ENCODE data around the gene EID1.

EID1 gene

DNA sequence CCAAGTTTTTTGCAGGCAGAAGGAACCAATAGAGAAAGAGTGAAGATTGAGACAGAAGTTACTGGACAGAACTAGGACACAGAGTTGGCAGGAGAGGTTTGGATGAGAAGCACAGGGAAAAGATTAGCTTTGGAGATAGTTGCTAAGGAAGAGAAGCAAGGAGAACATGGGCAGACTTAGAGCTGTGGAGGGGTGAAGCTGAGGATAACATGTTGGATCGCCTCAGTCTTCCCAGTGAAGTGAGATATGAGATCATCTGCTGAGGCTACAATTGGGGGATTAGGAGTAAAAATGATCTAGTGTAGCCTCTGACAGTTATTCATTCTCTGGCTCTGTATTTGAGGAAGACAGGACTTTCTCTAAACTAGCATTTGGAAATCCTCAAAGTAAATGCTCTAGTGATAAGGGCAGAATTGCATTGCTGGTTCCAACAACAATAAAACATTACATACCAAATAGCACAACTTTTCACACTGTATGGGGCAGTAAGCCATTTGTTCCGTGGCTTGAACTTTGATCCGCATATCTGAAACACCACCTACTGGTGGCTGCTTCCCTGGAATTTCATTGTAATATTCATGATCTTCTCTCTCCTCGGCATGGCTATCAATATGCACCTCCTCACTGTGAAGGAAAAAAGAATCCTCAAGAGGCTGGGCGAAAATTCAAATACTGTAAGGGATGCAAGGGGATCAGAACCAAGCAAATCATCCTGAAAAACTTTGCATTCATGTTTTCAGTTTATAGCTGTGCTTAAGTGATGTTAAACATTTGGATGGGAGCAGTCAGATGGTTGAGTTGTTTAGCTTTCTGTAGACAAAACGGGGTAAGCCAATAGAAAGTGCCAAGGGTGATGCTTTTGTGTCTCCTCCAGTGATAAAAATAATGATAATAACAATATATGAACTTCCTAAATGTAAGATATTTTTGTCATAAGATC is 22.2 kb upstream of the EID1 start:
- no peak overlapping the region for H3K4me3 ChIP-seq (ENCODE audit: low read length)
- peaks cover 36% of the 10 kb centered on the region for H3K4me1 ChIP-seq (ENCODE audit: control insufficient read depth, insufficient read depth, low read length)
- no peaks in the 10 kb centered on the region for H3K27me3 ChIP-seq (ENCODE audit: control insufficient read depth, insufficient read depth, low read length)
- no peaks in the 10 kb centered on the region for H3K9me3 ChIP-seq (replicated peaks; ENCODE audit: low read length)
- H3K36me3 ChIP-seq (ENCODE audit: insufficient read depth, low read length) = no peaks in the 10 kb centered on the region
- H3K9ac ChIP-seq (ENCODE audit: low read depth, low read length) = no peak overlapping the region
- peak overlapping the region; percentile 23 for H3K4me2 ChIP-seq (ENCODE audit: low read length)

DNA sequence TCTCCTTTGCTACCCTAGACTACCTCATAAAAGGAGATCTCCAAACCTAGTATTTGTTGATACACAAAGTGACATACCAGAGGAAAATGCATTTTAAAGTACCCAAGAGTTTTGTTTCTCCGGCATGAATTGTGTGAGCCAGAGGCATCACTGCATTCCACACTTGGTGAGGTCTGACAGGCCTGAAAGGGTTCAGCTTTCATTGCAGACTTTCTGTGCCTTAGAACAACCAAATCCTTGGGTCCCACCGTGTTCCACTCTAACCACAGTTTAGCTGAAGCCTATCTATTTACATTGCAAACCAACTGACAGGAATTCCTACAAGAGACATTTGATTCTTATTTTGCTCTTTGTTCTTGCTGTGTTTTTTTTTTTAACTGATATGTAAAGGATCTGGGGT is 21.0 kb upstream of the EID1 start:
- H3K36me3 ChIP-seq (ENCODE audit: insufficient read depth, low read length) = no peaks in the 10 kb centered on the region
- peaks cover 36% of the 10 kb centered on the region for H3K4me1 ChIP-seq (ENCODE audit: control insufficient read depth, insufficient read depth, low read length)
- no peak overlapping the region for H3K9ac ChIP-seq (ENCODE audit: low read depth, low read length)
- no peak overlapping the region for H3K4me3 ChIP-seq (ENCODE audit: low read length)
- H3K27me3 ChIP-seq (ENCODE audit: control insufficient read depth, insufficient read depth, low read length) = no peaks in the 10 kb centered on the region
- no peak overlapping the region for H3K4me2 ChIP-seq (ENCODE audit: low read length)
- H3K9me3 ChIP-seq (replicated peaks; ENCODE audit: low read length) = no peaks in the 10 kb centered on the region

DNA sequence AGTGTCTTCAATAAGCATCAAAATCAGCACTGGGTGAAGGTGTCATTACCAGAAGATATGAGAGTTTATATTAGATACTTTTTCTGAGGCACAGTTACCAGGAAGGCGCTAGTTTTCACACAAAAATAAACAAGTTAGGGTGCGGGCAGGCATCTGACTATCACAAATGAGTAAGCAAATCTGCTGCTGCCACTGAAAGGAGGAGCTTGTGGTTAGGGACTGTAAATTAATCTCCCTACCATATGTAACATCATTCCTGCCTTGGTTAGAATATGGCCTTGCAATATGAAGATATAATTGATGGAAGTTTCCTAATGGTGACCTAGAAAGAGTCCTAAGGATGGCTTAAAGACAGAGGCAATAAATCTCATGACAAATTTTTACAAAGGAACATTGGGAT is 19.5 kb upstream of the EID1 start:
- H3K27me3 ChIP-seq (ENCODE audit: control insufficient read depth, insufficient read depth, low read length) = no peaks in the 10 kb centered on the region
- H3K4me1 ChIP-seq (ENCODE audit: control insufficient read depth, insufficient read depth, low read length) = peaks cover 36% of the 10 kb centered on the region
- H3K4me3 ChIP-seq (ENCODE audit: low read length) = no peak overlapping the region
- H3K9ac ChIP-seq (ENCODE audit: low read depth, low read length) = no peak overlapping the region
- H3K9me3 ChIP-seq (replicated peaks; ENCODE audit: low read length) = no peaks in the 10 kb centered on the region
- peak overlapping the region; percentile 5 for H3K4me2 ChIP-seq (ENCODE audit: low read length)
- H3K36me3 ChIP-seq (ENCODE audit: insufficient read depth, low read length) = no peaks in the 10 kb centered on the region

DNA sequence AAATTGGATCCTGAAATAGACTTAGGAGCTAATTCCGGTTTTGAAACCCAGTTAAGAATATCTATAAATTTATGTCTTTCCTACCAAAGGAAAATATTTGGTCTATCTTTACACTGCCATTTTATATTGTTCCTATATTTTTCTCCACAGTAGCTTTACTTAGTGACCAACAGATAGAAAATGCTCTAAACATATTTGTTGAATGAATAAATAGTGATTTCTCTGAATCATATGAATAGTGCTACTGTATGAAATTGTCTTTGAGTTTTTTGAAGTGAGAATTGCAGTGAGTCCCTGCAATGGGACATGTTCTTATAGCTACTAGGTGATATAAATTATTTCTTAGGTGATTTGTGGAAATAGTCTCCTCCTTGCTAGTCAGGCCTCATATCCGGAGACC is 18.5 kb upstream of the EID1 start:
- no peaks in the 10 kb centered on the region for H3K36me3 ChIP-seq (ENCODE audit: insufficient read depth, low read length)
- no peaks in the 10 kb centered on the region for H3K9me3 ChIP-seq (replicated peaks; ENCODE audit: low read length)
- H3K4me3 ChIP-seq (ENCODE audit: low read length) = no peak overlapping the region
- no peak overlapping the region for H3K9ac ChIP-seq (ENCODE audit: low read depth, low read length)
- H3K4me2 ChIP-seq (ENCODE audit: low read length) = no peak overlapping the region
- no peaks in the 10 kb centered on the region for H3K27me3 ChIP-seq (ENCODE audit: control insufficient read depth, insufficient read depth, low read length)
- H3K4me1 ChIP-seq (ENCODE audit: control insufficient read depth, insufficient read depth, low read length) = peaks cover 36% of the 10 kb centered on the region

DNA sequence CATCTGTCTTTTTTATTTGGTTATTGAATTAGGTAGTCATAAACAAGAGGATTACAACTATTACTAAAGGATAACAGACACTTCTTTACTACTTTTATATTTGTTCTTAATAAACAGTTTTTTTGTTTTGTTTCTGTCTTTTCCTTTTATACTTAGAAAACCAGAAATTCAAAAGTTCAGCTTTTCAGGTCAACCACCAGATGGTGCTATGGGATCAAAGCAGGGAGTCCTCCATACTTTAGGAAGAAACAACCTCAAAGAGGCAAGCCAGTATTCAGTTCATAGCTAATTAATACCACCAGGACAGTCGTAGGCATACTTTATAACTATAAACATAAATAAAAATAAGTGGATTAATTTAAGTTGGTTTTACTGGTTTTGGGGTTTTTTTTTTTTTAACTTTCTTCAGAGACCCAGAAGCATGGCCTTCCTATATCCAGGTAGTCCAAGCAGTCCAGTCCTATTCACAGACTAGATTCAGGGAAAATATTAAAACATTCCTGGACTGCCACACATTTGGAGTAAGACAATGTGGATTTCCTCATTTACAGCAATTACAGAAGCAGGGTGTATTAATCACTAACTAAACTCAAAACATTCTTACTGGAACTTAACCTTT is 16.0 kb upstream of the EID1 start:
- no peaks in the 10 kb centered on the region for H3K36me3 ChIP-seq (ENCODE audit: insufficient read depth, low read length)

DNA sequence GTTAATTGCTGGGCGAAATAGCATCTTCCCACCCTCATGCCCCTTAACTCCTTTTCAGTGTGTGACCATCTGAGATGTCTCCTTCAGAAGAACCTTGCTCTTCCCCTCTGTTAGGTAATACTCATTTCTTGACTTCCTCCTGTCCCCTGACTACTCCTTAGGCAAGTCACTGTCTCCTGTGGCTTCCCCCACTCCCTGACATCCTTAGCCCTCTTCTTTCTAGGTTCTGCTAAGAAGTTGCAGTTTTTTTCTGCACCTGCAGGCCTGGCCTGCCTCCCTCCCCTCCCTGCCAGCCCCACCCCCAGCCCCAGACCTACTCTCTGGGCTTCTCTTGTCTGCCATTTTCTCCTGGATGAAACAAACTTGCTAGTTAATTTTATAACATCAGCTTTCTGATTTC is 15.2 kb upstream of the EID1 start:
- H3K9ac ChIP-seq (ENCODE audit: low read depth, low read length) = no peak overlapping the region
- H3K9me3 ChIP-seq (replicated peaks; ENCODE audit: low read length) = no peaks in the 10 kb centered on the region

More for the DNA sequence above, 16.0 kb upstream of the EID1 start:
- no peak overlapping the region for H3K9ac ChIP-seq (ENCODE audit: low read depth, low read length)
- H3K9me3 ChIP-seq (replicated peaks; ENCODE audit: low read length) = no peaks in the 10 kb centered on the region
- no peak overlapping the region for H3K4me3 ChIP-seq (ENCODE audit: low read length)
- no peaks in the 10 kb centered on the region for H3K27me3 ChIP-seq (ENCODE audit: control insufficient read depth, insufficient read depth, low read length)
- no peak overlapping the region for H3K4me2 ChIP-seq (ENCODE audit: low read length)
- peaks cover 41% of the 10 kb centered on the region for H3K4me1 ChIP-seq (ENCODE audit: control insufficient read depth, insufficient read depth, low read length)

DNA sequence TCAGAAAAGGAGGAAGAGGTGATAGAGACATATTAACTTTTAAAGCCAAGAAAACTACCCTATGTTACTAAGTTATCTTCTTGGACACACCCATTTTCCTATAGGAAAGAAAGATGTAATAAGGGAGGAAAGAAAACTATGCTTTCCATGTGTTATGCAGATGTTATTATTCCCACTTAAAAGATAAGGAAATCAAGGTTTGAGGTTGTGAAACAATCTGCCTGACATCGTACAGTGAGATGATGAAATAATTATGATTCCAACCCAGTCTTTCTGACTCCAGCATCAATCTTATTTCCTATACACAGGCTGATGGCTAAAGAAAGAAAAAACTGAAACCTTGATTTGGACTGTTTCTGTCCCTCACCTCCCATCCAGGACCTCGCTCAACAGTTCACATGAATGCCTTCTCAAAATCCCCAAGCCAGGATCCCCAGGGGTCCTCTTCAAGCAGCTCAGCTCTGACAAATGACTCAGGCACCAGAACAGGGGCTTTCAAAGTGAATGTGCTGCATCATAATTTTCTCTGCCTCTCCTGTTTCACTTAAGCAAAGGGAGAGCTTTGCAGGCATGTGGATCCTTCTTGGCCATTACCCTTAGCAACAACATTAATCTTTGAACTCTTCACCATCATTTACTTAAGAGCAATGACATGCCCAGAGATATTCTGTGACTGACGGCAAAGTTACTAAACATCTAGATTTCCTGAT is 12.4 kb upstream of the EID1 start:
- peak overlapping the region; percentile 40 for H3K4me2 ChIP-seq (ENCODE audit: low read length)
- no peaks in the 10 kb centered on the region for H3K36me3 ChIP-seq (ENCODE audit: insufficient read depth, low read length)
- H3K9me3 ChIP-seq (replicated peaks; ENCODE audit: low read length) = no peaks in the 10 kb centered on the region
- peaks cover 35% of the 10 kb centered on the region for H3K4me1 ChIP-seq (ENCODE audit: control insufficient read depth, insufficient read depth, low read length)
- H3K27me3 ChIP-seq (ENCODE audit: control insufficient read depth, insufficient read depth, low read length) = no peaks in the 10 kb centered on the region
- peak overlapping the region; percentile 24 for H3K9ac ChIP-seq (ENCODE audit: low read depth, low read length)
- H3K4me3 ChIP-seq (ENCODE audit: low read length) = no peak overlapping the region

More for the DNA sequence above, 15.2 kb upstream of the EID1 start:
- peaks cover 42% of the 10 kb centered on the region for H3K4me1 ChIP-seq (ENCODE audit: control insufficient read depth, insufficient read depth, low read length)
- no peak overlapping the region for H3K4me3 ChIP-seq (ENCODE audit: low read length)
- H3K27me3 ChIP-seq (ENCODE audit: control insufficient read depth, insufficient read depth, low read length) = no peaks in the 10 kb centered on the region
- H3K4me2 ChIP-seq (ENCODE audit: low read length) = no peak overlapping the region
- no peaks in the 10 kb centered on the region for H3K36me3 ChIP-seq (ENCODE audit: insufficient read depth, low read length)

DNA sequence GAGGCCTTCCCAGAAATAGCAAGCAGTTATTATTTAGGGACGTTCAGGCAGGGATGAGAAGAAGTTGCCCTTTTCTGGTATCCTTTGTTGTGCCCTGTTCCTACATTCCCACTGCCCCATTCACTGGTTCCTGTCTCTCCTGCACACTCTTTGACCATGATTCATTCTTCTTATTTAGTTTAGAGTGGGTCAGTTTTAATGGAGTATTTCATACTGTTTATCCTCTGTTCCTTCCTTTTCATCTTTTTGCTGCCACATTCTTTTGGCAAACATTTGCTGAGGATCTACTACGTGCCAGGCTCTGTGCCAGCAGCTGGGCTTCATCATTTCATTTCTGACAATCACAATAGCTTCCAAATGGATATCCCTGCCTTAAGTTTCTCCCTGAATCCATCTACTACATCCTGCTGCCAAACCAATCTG is 11.8 kb upstream of the EID1 start:
- Histone ChIP-seq H3K4me3 (ENCODE audit: low read length) (no peak overlapping the region), H3K27me3 (ENCODE audit: control insufficient read depth, insufficient read depth, low read length) (no peaks in the 10 kb centered on the region), H3K4me2 (ENCODE audit: low read length) (peak overlapping the region; percentile 40), H3K9me3 (replicated peaks; ENCODE audit: low read length) (no peaks in the 10 kb centered on the region), H3K4me1 (ENCODE audit: control insufficient read depth, insufficient read depth, low read length) (peaks cover 35% of the 10 kb centered on the region), H3K36me3 (ENCODE audit: insufficient read depth, low read length) (no peaks in the 10 kb centered on the region), H3K9ac (ENCODE audit: low read depth, low read length) (peak overlapping the region; percentile 24)

DNA sequence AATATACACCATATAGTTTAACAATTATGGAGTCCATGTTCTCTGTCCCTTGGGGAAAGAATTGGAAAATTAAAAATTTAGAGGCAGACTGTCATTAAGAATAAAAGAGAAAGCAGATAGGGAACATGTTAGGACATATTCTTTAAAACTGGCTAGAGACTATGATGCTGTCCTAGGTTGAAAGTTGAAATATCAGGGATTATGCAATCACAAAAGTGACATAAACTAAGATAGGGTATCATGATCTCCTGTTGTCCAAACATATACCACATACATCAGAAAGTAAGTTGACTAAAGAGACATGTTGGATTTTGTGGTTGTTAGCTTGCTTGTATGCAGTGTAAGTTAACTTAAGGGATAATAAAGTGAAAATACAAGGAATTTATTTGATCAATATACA is 9.9 kb upstream of the EID1 start:
- Histone ChIP-seq H3K4me2 (ENCODE audit: low read length) (peak overlapping the region; percentile 27), H3K36me3 (ENCODE audit: insufficient read depth, low read length) (no peaks in the 10 kb centered on the region), H3K9me3 (replicated peaks; ENCODE audit: low read length) (no peaks in the 10 kb centered on the region), H3K27me3 (ENCODE audit: control insufficient read depth, insufficient read depth, low read length) (no peaks in the 10 kb centered on the region), H3K4me1 (ENCODE audit: control insufficient read depth, insufficient read depth, low read length) (peaks cover 35% of the 10 kb centered on the region), H3K9ac (ENCODE audit: low read depth, low read length) (no peak overlapping the region), H3K4me3 (ENCODE audit: low read length) (no peak overlapping the region)

DNA sequence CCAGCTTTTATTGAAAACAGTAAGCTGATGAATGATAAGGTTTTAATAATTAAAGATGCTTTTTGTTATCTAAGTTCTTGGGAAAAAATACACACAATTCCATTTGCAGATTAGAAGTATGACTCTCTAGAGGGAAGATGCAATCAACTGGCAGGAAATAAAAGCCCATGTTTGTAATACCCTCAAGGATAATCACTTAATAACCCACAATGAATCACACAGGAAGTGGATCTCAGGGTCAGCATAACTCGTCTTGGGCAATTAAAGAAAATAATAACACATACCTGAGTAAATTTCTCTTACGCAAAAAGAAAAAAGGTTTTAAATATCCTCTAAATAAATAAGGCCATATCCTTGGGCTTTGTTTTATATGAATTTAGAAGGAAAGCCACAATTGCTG is 9.4 kb upstream of the EID1 start:
- Histone ChIP-seq H3K9me3 (replicated peaks; ENCODE audit: low read length) (no peaks in the 10 kb centered on the region), H3K4me1 (ENCODE audit: control insufficient read depth, insufficient read depth, low read length) (peaks cover 35% of the 10 kb centered on the region), H3K4me3 (ENCODE audit: low read length) (no peak overlapping the region), H3K4me2 (ENCODE audit: low read length) (peak overlapping the region; percentile 33), H3K9ac (ENCODE audit: low read depth, low read length) (no peak overlapping the region), H3K36me3 (ENCODE audit: insufficient read depth, low read length) (no peaks in the 10 kb centered on the region), H3K27me3 (ENCODE audit: control insufficient read depth, insufficient read depth, low read length) (no peaks in the 10 kb centered on the region)

DNA sequence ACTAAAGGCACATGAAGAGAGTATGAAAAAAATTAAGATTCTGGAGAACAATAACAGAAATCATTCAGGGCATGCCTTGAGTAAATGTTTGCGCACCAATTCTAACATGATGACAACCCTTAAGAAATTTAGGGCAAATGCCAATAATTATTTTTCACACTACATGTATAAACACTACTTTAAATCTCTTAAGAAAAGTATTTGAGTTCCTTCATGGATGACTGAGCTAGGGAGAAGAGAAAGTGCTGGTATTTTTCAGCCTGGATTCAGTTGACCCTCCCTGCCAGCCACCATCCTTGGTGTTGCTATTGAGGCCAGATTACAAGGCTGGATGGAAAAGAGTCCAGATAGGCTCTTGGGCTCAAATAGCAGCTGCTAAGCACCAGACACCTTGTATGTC is 8.0 kb upstream of the EID1 start:
- no peaks in the 10 kb centered on the region for H3K36me3 ChIP-seq (ENCODE audit: insufficient read depth, low read length)
- H3K4me2 ChIP-seq (ENCODE audit: low read length) = no peak overlapping the region
- H3K4me3 ChIP-seq (ENCODE audit: low read length) = no peak overlapping the region
- H3K4me1 ChIP-seq (ENCODE audit: control insufficient read depth, insufficient read depth, low read length) = peaks cover 35% of the 10 kb centered on the region
- no peak overlapping the region for H3K9ac ChIP-seq (ENCODE audit: low read depth, low read length)
- H3K27me3 ChIP-seq (ENCODE audit: control insufficient read depth, insufficient read depth, low read length) = no peaks in the 10 kb centered on the region
- no peaks in the 10 kb centered on the region for H3K9me3 ChIP-seq (replicated peaks; ENCODE audit: low read length)

Measured in skeletal muscle satellite cell (primary cell).